Spleen (tissue), 11 donors: ENCODE results near the gene MTHFR. TPM values are rescaled to one million over a fixed set of nuclear protein-coding genes. Genes with fewer than 3 reads are reported as not detected.

Source experiments
- DNase-seq: peaks from one replicate; pipeline ENCODE4 v3.0.0-alpha.2; 2020
- H3K27ac ChIP-seq, 8 donors: fragments of 200-600 bp; sonication (generic) in 7 of 8; 1 replicate in 4 of 8; 2 replicates in 4 of 8; pipeline versions ENCODE4 v1.5.0 to v1.8.0; 2016 to 2021; ENCODE audit warnings: inconsistent platforms in 4 of 8, mild to moderate bottlenecking in 4 of 8, moderate library complexity in 1 of 8
- H3K27me3 ChIP-seq, 7 donors: fragments of 200-600 bp; sonication (generic) in 6 of 7; replicated peaks in 1 of 7; 1 replicate in 4 of 7; 2 replicates in 3 of 7; pipeline versions ENCODE4 v1.5.0 to v1.8.0; 2016 to 2021; ENCODE audit warnings: inconsistent platforms in 3 of 7, mild to moderate bottlenecking in 1 of 7
- H3K36me3 ChIP-seq, 6 donors: fragments of 200-600 bp; sonication (generic) in 5 of 6; 1 replicate in 4 of 6; 2 replicates in 2 of 6; pipeline versions ENCODE4 v1.5.0 to v1.8.0; 2016 to 2021; ENCODE audit warnings: inconsistent platforms in 2 of 6
- H3K4me1 ChIP-seq, 6 donors: fragments of 200-600 bp; sonication (generic) in 5 of 6; 1 replicate in 3 of 6; 2 replicates in 3 of 6; pipeline versions ENCODE4 v1.5.0 to v1.8.0; 2016 to 2021; ENCODE audit warnings: inconsistent platforms in 3 of 6
- H3K4me3 ChIP-seq, 8 donors: fragments of 200-600 bp; sonication (generic) in 7 of 8; 1 replicate in 4 of 8; 2 replicates in 4 of 8; pipeline versions ENCODE4 v1.5.0 to v1.8.0; 2016 to 2021; ENCODE audit warnings: inconsistent platforms in 4 of 8, mild to moderate bottlenecking in 4 of 8, moderate library complexity in 2 of 8
- H3K9me3 ChIP-seq, 8 donors: fragments of 200-600 bp; sonication (generic) in 7 of 8; 1 replicate in 4 of 8; 2 replicates in 4 of 8; pipeline versions ENCODE4 v1.5.0 to v1.8.0; 2016 to 2021; ENCODE audit warnings: inconsistent platforms in 4 of 8
- POLR2A ChIP-seq, 3 donors: fragments of 450-650 bp; IDR thresholded peaks; one replicate each; pipeline ENCODE4 v1.5.1; 2017; ENCODE audit warnings: antibody characterized with exemption in 3 of 3, mild to moderate bottlenecking in 1 of 3
- POLR2AphosphoS5 ChIP-seq, 3 donors: sonication (generic); formaldehyde crosslinking; IDR thresholded peaks; one replicate each; pipeline ENCODE4 v1.5.1; 2017; ENCODE audit warnings: antibody characterized with exemption in 3 of 3
- WGBS, 5 donors: extraction: QIAGEN DNeasy Blood & Tissue Kit in 3 of 5; methylation state at CpG; one replicate each; pipeline versions ENCODE4 v1.1.5 to v1.1.7; 2013 to 2018; 5-methylcytosine and 5-hydroxymethylcytosine counted together
- intact Hi-C: fragments of 100-400 bp; cut with DNase I; formaldehyde crosslinking; loops from one replicate; pipeline ENCODE4 v1.15.0; 2023; ENCODE audit warnings: low total_unique reads
- polyA plus RNA-seq, 3 donors: library from polyadenylated mRNA; stranded (reverse); fragments of 200-250 nt; gene quantifications; one replicate each; pipeline ENCODE4 v1.2.1, GENCODE V29; 2013
- total RNA-seq, 7 donors: library from RNA; depleted of rRNA in 3 of 7; stranded (reverse); fragments of >200 nt in 3 of 7; fragmentation: NEBNext Ultra II Directional in 4 of 7; extraction: Animal tissue kit (Norgen Biotek cat#: 25700) in 4 of 7; gene quantifications; one replicate each; pipeline versions ENCODE4 v1.1.0 to v1.2.1, GENCODE V29; 2016 to 2021
- TF ChIP-seq, protein P1 (sequence below), 11 experiments: fragments of 200-600 bp in 7 of 11; fragments of 450-650 bp in 4 of 11; sonication (generic) in 4 of 11; IDR thresholded peaks in 8 of 11; conservative IDR thresholded peaks in 3 of 11; 1 replicate in 7 of 11; 2 replicates in 4 of 11; pipeline versions ENCODE4 v1.4.0 to v1.8.0; 2016 to 2021; ENCODE audit warnings: antibody characterized with exemption in 11 of 11, inconsistent platforms in 4 of 11, mild to moderate bottlenecking in 1 of 11
- donor health status: healthy with polysubstance abuse.
- donor health status: DM: no; HTN: no; CAD: no; lungs with moderate emphysema.
- donor health status: DM: no; HTN: no; CAD: no.
- donor health status: Bipolar disorder and iron deficiency.
- donor health status: healthy.
- donor health status: DM: no; HTN: no; CAD: no.
- donor health status: DM: yes; HTN: yes; CAD: no.

The MTHFR gene
- total and polyA plus RNA-seq, 10 donors: 6.7 to 79.8 (median 67.7) TPM

DNA sequence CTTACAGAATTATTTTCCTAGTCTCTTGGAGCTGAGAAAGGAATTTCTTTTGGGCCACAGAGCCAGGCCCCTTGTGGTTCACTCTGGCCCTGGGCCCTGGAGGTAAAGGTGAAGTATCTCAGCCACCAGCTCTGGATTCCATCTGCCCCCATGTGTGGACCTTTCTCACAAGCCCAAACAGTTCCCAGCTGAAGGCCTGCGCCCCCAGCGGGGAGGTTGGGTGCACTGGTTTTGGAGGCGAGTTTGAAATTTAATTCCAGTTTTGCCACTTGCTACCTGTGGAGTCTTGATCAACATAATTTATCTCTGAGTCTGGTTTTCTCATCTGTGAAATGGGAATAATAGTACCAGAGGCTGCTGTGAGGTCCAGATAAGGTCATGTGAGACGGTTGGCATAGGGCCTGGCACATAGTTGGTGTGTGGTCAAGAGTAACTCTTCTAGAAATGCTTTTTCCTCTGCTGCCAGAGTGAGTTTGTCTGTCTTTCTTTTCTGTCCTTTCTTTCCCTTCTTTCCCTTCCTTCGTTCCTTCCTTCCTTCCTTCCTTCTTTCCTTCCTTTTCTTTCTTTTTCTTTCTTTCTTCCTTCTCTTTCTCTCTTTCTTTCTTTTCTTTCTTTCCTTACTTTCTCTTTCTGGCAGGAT lies 63.7 kb downstream of the MTHFR start:
- WGBS, 5 donors: 80 to 89% (median 82%) methylated on average over 5 of the region's 5 CpGs
- Histone ChIP-seq H3K4me3 (no peak overlapping the region), H3K36me3 (peaks cover 0 to 35% (median 9%) of the 10 kb centered on the region in 6 donors), H3K27ac (peak overlapping the region in 2 of 8 donors; percentile 93 to 100), H3K9me3 (no peaks in the 10 kb centered on the region), H3K4me1 (peaks cover 15 to 84% (median 60%) of the 10 kb centered on the region in 6 donors), H3K27me3 (no peaks in the 10 kb centered on the region)
- no peak for TF ChIP-seq POLR2A (IDR thresholded peaks at IDR 0.05)
- no peak for TF ChIP-seq POLR2AphosphoS5 (IDR thresholded peaks at IDR 0.05)
- TF ChIP-seq, protein P1, sequence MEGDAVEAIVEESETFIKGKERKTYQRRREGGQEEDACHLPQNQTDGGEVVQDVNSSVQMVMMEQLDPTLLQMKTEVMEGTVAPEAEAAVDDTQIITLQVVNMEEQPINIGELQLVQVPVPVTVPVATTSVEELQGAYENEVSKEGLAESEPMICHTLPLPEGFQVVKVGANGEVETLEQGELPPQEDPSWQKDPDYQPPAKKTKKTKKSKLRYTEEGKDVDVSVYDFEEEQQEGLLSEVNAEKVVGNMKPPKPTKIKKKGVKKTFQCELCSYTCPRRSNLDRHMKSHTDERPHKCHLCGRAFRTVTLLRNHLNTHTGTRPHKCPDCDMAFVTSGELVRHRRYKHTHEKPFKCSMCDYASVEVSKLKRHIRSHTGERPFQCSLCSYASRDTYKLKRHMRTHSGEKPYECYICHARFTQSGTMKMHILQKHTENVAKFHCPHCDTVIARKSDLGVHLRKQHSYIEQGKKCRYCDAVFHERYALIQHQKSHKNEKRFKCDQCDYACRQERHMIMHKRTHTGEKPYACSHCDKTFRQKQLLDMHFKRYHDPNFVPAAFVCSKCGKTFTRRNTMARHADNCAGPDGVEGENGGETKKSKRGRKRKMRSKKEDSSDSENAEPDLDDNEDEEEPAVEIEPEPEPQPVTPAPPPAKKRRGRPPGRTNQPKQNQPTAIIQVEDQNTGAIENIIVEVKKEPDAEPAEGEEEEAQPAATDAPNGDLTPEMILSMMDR (IDR thresholded peaks at IDR 0.05 in 8 of 11, conservative IDR thresholded peaks at IDR 0.05 in 3 of 11): no peak
- intact Hi-C loops: no loop called here
- peak; percentile 50 for DNase-seq

DNA sequence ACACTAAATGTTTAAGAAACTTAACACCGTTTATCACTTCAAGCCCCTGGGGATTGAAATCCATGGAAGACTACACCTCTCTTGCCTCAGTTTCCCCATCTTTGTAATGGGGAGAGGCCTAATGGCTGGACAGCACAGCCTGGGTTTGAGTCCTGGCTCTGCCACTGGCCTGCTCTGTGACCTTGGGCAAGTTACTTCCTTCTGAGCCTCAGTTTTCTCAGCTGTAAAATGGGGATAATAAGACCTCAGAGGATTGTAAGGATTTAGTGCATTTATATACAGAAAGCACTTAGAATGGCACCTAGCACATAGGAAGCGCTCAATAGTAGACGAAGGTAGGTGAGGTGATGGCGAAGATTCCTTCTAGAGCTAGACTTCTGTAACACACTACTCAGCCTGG lies 64.3 kb downstream of the MTHFR start:
- no peaks in the 10 kb centered on the region for H3K9me3 ChIP-seq
- H3K36me3 ChIP-seq: peaks cover 0 to 30% (median 7%) of the 10 kb centered on the region in 6 donors
- 80 to 91% (median 88%) methylated on average over 4 of the region's 4 CpGs for WGBS, 5 donors
- TF ChIP-seq POLR2A (IDR thresholded peaks at IDR 0.05) (no peak), POLR2AphosphoS5 (IDR thresholded peaks at IDR 0.05) (no peak)
- no peaks in the 10 kb centered on the region for H3K27me3 ChIP-seq
- H3K4me3 ChIP-seq: peak overlapping the region in 1 of 8 donors; percentile 35
- H3K4me1 ChIP-seq: peaks cover 20 to 87% (median 65%) of the 10 kb centered on the region in 6 donors
- intact Hi-C loops: no loop called here
- H3K27ac ChIP-seq: peak overlapping the region in 6 of 8 donors; percentile 65 to 100 (median 96)
- DNase-seq: no peak

DNA sequence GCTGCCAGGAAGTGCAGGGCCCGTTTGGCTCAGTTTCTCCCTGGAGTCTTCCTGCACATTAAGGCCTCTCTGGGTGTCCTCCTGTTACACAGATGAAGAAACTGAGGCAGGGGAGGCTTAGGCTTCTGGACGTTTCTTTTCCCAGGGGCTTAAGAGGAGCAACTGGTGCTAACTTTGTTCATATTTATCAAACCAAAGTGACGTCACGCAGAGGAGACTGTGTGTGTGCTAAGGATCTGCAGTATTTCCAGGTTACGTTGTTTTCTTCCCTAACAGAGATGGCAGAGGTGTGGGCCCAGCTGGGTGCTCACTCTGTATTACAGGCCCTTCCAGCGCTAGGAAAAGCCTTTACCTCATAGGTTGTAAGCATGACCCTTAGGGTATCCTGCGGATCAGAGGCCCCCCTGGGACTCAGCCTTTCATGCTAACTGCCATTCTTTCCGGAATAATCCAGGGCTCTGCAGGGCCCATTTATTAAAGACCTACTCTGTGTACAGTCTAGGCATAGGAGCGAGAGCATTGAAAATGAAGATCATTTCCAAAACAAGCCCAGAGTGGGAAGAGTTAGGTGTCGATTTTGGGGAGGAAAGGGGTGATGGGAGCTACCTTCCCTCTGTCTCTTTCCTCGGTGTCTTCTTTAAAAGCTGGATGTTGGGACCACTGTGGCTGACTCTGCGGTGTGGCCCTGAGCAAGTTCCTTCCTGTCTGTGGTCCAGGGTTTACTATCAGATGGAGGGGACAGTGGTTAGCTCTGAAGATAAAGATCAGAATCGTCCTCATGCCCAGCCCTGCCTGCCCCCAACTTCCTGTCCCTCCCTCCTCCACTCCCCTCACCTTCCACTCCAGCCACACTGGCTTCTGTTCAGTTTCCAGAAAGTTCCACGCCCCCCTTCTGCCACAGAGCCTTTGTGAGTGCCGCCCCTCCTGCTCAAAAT lies 65.2 kb downstream of the MTHFR start:
- 28 to 34% (median 32%) methylated on average over 14 to 15 of the region's 15 CpGs for WGBS, 5 donors
- Histone ChIP-seq H3K36me3 (peaks cover 0 to 20% (median 0%) of the 10 kb centered on the region in 6 donors), H3K4me1 (peaks cover 23 to 87% (median 66%) of the 10 kb centered on the region in 6 donors), H3K27me3 (no peaks in the 10 kb centered on the region), H3K27ac (peak overlapping the region in 6 of 8 donors; percentile 65 to 100 (median 96)), H3K4me3 (peak overlapping the region in 2 of 8 donors; percentile 0 to 35), H3K9me3 (no peaks in the 10 kb centered on the region)
- intact Hi-C loops: no loop called here
- peak; percentile 73 for DNase-seq
- TF ChIP-seq POLR2AphosphoS5 (IDR thresholded peaks at IDR 0.05): no peak
- TF ChIP-seq POLR2A (IDR thresholded peaks at IDR 0.05): no peak
- TF ChIP-seq, protein P1 (IDR thresholded peaks at IDR 0.05 in 8 of 11, conservative IDR thresholded peaks at IDR 0.05 in 3 of 11): no peak

DNA sequence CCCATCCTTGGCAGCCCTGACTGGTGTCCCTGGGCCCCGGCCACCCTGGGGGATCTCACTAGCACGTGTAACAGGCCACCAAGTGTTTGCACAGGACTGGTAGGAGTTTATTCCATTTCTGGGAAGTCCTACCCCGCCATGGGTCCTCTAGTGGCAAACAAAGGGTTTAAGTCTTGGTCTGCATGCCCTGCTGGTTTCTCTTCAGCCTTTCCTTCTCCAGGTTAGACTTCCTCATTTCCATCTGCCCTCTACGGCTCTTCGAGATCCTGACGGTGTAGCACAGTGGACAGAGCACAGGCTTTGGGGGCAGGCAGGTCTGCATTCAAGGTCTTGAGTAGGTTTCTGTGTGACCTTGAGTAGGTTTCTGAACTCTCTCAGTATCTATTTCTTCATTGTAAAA lies 67.0 kb downstream of the MTHFR start:
- WGBS, 5 donors: 36 to 76% (median 54%) methylated on average over 6 of the region's 6 CpGs
- H3K4me1 ChIP-seq: peaks cover 25 to 96% (median 72%) of the 10 kb centered on the region in 6 donors
- H3K4me3 ChIP-seq: peak overlapping the region in 3 of 8 donors; percentile 82 to 92 (median 89)
- H3K36me3 ChIP-seq: peaks cover 0 to 3% (median 0%) of the 10 kb centered on the region in 6 donors
- peak overlapping the region in 6 of 8 donors; percentile 90 to 100 (median 96) for H3K27ac ChIP-seq
- H3K27me3 ChIP-seq: no peaks in the 10 kb centered on the region
- intact Hi-C loops: no loop called here
- no peaks in the 10 kb centered on the region for H3K9me3 ChIP-seq
- peak; percentile 73 for DNase-seq
- TF ChIP-seq, protein P1 (IDR thresholded peaks at IDR 0.05 in 8 of 11, conservative IDR thresholded peaks at IDR 0.05 in 3 of 11): peak in 1 of 11 experiments; percentile 29
- no peak for TF ChIP-seq POLR2AphosphoS5 (IDR thresholded peaks at IDR 0.05)
